Tibial nerve (tissue), 4 donors: Measurements from ENCODE around the gene FDPS. TPM values are rescaled to one million over a fixed set of nuclear protein-coding genes. Genes with fewer than 3 reads are reported as not detected.

Experiments
- DNase-seq, 2 donors: peaks; one replicate each; pipeline ENCODE4 v3.0.0-alpha.2; 2019; ENCODE audit warnings: low spot score in 2 of 2
- H3K27ac ChIP-seq, 4 donors: fragments of 200-600 bp; sonication (generic) in 3 of 4; one replicate each; pipeline ENCODE4 v1.5.1; 2017 to 2019; ENCODE audit warnings: mild to moderate bottlenecking in 1 of 4
- H3K27me3 ChIP-seq, 2 donors: fragments of 200-600 bp; sonication (generic) in 1 of 2; one replicate each; pipeline versions ENCODE4 v1.5.1 to v1.6.0; 2017 to 2019
- H3K36me3 ChIP-seq, 3 donors: fragments of 200-600 bp; sonication (generic); one replicate each; pipeline ENCODE4 v1.5.1; 2018 to 2019
- H3K4me1 ChIP-seq, 4 donors: fragments of 200-600 bp; sonication (generic) in 3 of 4; one replicate each; pipeline ENCODE4 v1.5.1; 2017 to 2019
- H3K4me3 ChIP-seq, 4 donors: fragments of 200-600 bp; sonication (generic) in 3 of 4; one replicate each; pipeline ENCODE4 v1.5.1; 2017 to 2019; ENCODE audit warnings: mild to moderate bottlenecking in 1 of 4, moderate library complexity in 1 of 4
- H3K9me3 ChIP-seq, 4 donors: fragments of 200-600 bp; sonication (generic) in 3 of 4; one replicate each; pipeline ENCODE4 v1.5.1; 2017 to 2019
- CTCF ChIP-seq, 5 experiments: fragments of 200-600 bp in 3 of 5; fragments of 450-650 bp in 2 of 5; sonication (generic) in 3 of 5; IDR thresholded peaks; one replicate each; pipeline ENCODE4 v1.5.1; 2016 to 2019; ENCODE audit warnings: antibody characterized with exemption in 5 of 5, mild to moderate bottlenecking in 3 of 5, moderate library complexity in 2 of 5
- EP300 ChIP-seq, 2 donors: sonication (generic); formaldehyde crosslinking; IDR thresholded peaks; one replicate each; pipeline ENCODE4 v1.6.1; 2017; ENCODE audit warnings: antibody characterized with exemption in 2 of 2, mild to moderate bottlenecking in 1 of 2
- POLR2A ChIP-seq, 2 donors: fragments of 450-650 bp; IDR thresholded peaks; one replicate each; pipeline ENCODE4 v1.6.1; 2017; ENCODE audit warnings: antibody characterized with exemption in 2 of 2, mild to moderate bottlenecking in 2 of 2, moderate library complexity in 2 of 2
- WGBS, 2 donors: methylation state at CpG; one replicate each; pipeline ENCODE4 v1.1.5; 2018; 5-methylcytosine and 5-hydroxymethylcytosine counted together
- small RNA-seq: library from RNA; depleted of rRNA; stranded (forward); fragments of <200 nt; gene quantifications from one replicate; pipeline ENCODE3, GENCODE V24; 2016
- total RNA-seq, 4 donors: library from RNA; depleted of rRNA; stranded (reverse); fragments of >200 nt; gene quantifications; one replicate each; pipeline ENCODE4 v1.1.0, GENCODE V29; 2016

FDPS gene
- total RNA-seq, 4 donors from 2014 or later = 88.2 to 143 (median 125) TPM

GRCh38 chr1:155360051-155360450, 51.4 kb downstream of the FDPS start:
- Histone ChIP-seq H3K4me1 (no peaks in the 10 kb centered on the region), H3K27ac (no peak overlapping the region), H3K9me3 (no peaks in the 10 kb centered on the region), H3K27me3 (no peaks in the 10 kb centered on the region), H3K4me3 (no peak overlapping the region), H3K36me3 (peaks cover 0 to 79% (median 20%) of the 10 kb centered on the region in 3 donors)
- DNase-seq = no peak
- 88 to 100% methylated on average over 1 of the region's 1 CpG for WGBS, 2 donors
- TF ChIP-seq POLR2A (IDR thresholded peaks at IDR 0.05) = no peak
- TF ChIP-seq CTCF (IDR thresholded peaks at IDR 0.05) = no peak
- TF ChIP-seq EP300 (IDR thresholded peaks at IDR 0.05) = no peak

Small RNAs within 50 kb of the gene (small RNA-seq; reads per million reads assigned to genes)
- not detected for gene RNU6-106P

Other genes starting within 250 kb of the FDPS start
- 1 to 10 TPM in 3 of 4 donors, under 1 TPM in 1; 0.87 to 4.2 (median 1.8) TPM for gene EFNA4, start 245.1 kb upstream of the FDPS start, total RNA-seq
- gene EFNA3, start 230.0 kb upstream of the FDPS start, total RNA-seq = 1 to 10 TPM in 2 of 4 donors, under 1 TPM in 1, not detected in 1; 0.63 to 1.2 (median 1.2) TPM
- gene EFNA1, start 181.0 kb upstream of the FDPS start, total RNA-seq = 10 to 100 TPM; 27.4 to 41.4 (median 34.0) TPM
- gene SLC50A1, start 173.0 kb upstream of the FDPS start, total RNA-seq = 10 to 100 TPM in 3 of 4 donors, 1 to 10 TPM in 1; 5.7 to 33.9 (median 14.9) TPM
- 100 to 1,000 TPM in 2 of 4 donors, 10 to 100 TPM in 2; 74.7 to 115 (median 95.6) TPM for gene DPM3, start 168.3 kb upstream of the FDPS start, total RNA-seq
- gene KRTCAP2, start 135.6 kb upstream of the FDPS start, total RNA-seq = 100 to 1,000 TPM; 102 to 167 (median 146) TPM
- 10 to 100 TPM in 2 of 4 donors, 1 to 10 TPM in 2; 6.0 to 20.4 (median 12.7) TPM for gene TRIM46, start 135.0 kb upstream of the FDPS start, total RNA-seq
- 100 to 1,000 TPM in 1 of 4 donors, 10 to 100 TPM in 3; 33.9 to 119 (median 52.6) TPM for gene THBS3, start 101.0 kb upstream of the FDPS start, total RNA-seq
- gene MTX1, start 100.2 kb upstream of the FDPS start, total RNA-seq = 10 to 100 TPM; 30.1 to 50.7 (median 35.3) TPM
- gene ENTREP3, start 53.4 kb upstream of the FDPS start, total RNA-seq = 10 to 100 TPM; 22.7 to 42.0 (median 26.6) TPM
- 10 to 100 TPM; 54.5 to 91.1 (median 65.2) TPM for gene SCAMP3, start 46.5 kb upstream of the FDPS start, total RNA-seq
- gene CLK2, start 35.4 kb upstream of the FDPS start, total RNA-seq = 10 to 100 TPM; 41.0 to 70.6 (median 52.3) TPM
- 1 to 10 TPM; 1.7 to 2.7 (median 2.4) TPM for gene HCN3, start 31.4 kb upstream of the FDPS start, total RNA-seq
- gene PKLR, start 7.4 kb upstream of the FDPS start, total RNA-seq = under 1 TPM in 3 of 4 donors, not detected in 1; 0.20 to 0.66 (median 0.21) TPM
- gene RUSC1, start 12.0 kb downstream of the FDPS start, total RNA-seq = 10 to 100 TPM; 22.2 to 36.0 (median 26.5) TPM